Thyroid gland (tissue), 4 donors: Measurements from ENCODE around the gene CTBP1. TPM values are rescaled to one million over a fixed set of nuclear protein-coding genes. Genes with fewer than 3 reads are reported as not detected.

Experiments used
- DNase-seq, 2 donors: peaks; one replicate each; pipeline ENCODE4 v3.0.0-alpha.2; 2019
- H3K27ac ChIP-seq, 3 donors: fragments of 200-600 bp; sonication (generic); 1 replicate in 2 of 3; 2 replicates in 1 of 3; pipeline ENCODE4 v1.5.1; 2016 to 2019; ENCODE audit warnings: mild to moderate bottlenecking in 1 of 3, moderate library complexity in 1 of 3
- H3K27me3 ChIP-seq: fragments of 200-600 bp; sonication (generic); one replicate; pipeline ENCODE4 v1.5.1; 2019
- H3K36me3 ChIP-seq, 2 donors: fragments of 200-600 bp; sonication (generic); one replicate each; pipeline ENCODE4 v1.5.1; 2016 to 2019
- H3K4me1 ChIP-seq, 2 donors: fragments of 200-600 bp; sonication (generic); one replicate each; pipeline ENCODE4 v1.5.1; 2017 to 2019
- H3K4me3 ChIP-seq, 3 donors: fragments of 200-600 bp; sonication (generic); replicated peaks in 1 of 3; 1 replicate in 2 of 3; 2 replicates in 1 of 3; pipeline ENCODE4 v1.5.1; 2016; ENCODE audit warnings: mild to moderate bottlenecking in 1 of 3
- H3K9me3 ChIP-seq: fragments of 200-600 bp; sonication (generic); one replicate; pipeline ENCODE4 v1.5.1; 2017
- POLR2A ChIP-seq, 2 donors: fragments of 450-650 bp; IDR thresholded peaks; one replicate each; pipeline ENCODE4 v1.6.1; 2017; ENCODE audit warnings: antibody characterized with exemption in 2 of 2, mild to moderate bottlenecking in 2 of 2, moderate library complexity in 1 of 2
- WGBS, 2 donors: methylation state at CpG; one replicate each; pipeline ENCODE4 v1.1.5; 2017; 5-methylcytosine and 5-hydroxymethylcytosine counted together
- intact Hi-C: fragments of 100-400 bp; cut with DNase I; formaldehyde crosslinking; loops from one replicate; pipeline ENCODE4 v1.15.1; 2023
- total RNA-seq, 4 donors: library from RNA; depleted of rRNA; stranded (reverse); fragments of >200 nt; gene quantifications; one replicate each; pipeline ENCODE4 v1.2.3, GENCODE V29; 2016
- TF ChIP-seq, protein P1 (sequence below), 6 experiments: fragments of 200-600 bp in 3 of 6; fragments of 450-650 bp in 3 of 6; sonication (generic) in 3 of 6; IDR thresholded peaks; one replicate each; pipeline ENCODE4 v1.5.1; 2016 to 2019; ENCODE audit warnings: antibody characterized with exemption in 6 of 6, mild to moderate bottlenecking in 2 of 6, inconsistent platforms in 1 of 6, moderate library complexity in 1 of 6

The CTBP1 gene
- total RNA-seq, 4 donors from 2014 or later: 102 to 226 (median 177) TPM

DNA sequence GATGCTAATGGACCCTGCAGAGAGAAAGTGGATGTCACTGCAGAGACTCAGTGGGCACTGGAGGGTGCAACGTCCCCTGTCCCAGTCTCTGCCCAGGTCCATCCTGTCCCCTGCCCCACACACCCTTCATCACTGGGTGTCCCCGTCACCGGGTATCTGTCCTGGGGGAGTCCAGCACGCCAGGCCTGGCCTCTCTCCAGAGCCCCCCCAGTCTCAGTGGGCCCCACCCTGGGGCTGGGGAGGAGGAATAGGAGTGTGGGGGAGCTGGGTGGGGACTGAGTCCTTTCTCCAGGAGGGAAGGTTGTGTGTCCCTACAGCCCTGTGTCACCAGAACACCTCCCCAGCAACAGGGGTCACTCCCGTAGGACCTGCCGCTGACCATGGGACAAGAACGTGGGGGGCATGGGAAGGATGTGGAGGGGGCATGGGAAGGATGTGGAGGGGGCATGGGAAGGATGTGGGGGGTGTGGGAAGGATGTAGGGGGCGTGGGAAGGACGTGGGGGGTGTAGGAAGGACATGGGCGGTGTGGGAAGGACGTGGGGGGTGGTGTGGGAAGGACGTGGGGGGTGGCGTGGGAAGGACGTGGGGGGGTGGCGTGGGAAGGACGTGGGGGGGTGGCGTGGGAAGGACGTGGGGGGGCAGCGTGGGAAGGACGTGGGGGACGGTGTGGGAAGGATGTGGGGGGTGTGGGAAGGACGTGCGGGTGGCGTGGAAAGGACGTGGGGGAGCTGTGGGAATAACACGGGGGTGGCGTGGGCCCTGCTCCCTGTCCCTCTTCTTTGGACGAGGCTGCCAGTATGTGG lies 55.5 kb downstream of the CTBP1 start:
- 66% methylated on average over 21 to 23 of the region's 28 CpGs for WGBS, 2 donors
- TF ChIP-seq, protein P1, sequence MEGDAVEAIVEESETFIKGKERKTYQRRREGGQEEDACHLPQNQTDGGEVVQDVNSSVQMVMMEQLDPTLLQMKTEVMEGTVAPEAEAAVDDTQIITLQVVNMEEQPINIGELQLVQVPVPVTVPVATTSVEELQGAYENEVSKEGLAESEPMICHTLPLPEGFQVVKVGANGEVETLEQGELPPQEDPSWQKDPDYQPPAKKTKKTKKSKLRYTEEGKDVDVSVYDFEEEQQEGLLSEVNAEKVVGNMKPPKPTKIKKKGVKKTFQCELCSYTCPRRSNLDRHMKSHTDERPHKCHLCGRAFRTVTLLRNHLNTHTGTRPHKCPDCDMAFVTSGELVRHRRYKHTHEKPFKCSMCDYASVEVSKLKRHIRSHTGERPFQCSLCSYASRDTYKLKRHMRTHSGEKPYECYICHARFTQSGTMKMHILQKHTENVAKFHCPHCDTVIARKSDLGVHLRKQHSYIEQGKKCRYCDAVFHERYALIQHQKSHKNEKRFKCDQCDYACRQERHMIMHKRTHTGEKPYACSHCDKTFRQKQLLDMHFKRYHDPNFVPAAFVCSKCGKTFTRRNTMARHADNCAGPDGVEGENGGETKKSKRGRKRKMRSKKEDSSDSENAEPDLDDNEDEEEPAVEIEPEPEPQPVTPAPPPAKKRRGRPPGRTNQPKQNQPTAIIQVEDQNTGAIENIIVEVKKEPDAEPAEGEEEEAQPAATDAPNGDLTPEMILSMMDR (IDR thresholded peaks at IDR 0.05): no peak
- TF ChIP-seq POLR2A (IDR thresholded peaks at IDR 0.05): no peak
- Histone ChIP-seq H3K9me3 (no peaks in the 10 kb centered on the region), H3K4me1 (peaks cover 15 to 29% of the 10 kb centered on the region in 2 donors), H3K4me3 (no peak overlapping the region), H3K36me3 (no peaks in the 10 kb centered on the region), H3K27ac (no peak overlapping the region), H3K27me3 (no peaks in the 10 kb centered on the region)
- intact Hi-C loops: no loop called here
- DNase-seq: peak in 1 of 2 donors; percentile 0

DNA sequence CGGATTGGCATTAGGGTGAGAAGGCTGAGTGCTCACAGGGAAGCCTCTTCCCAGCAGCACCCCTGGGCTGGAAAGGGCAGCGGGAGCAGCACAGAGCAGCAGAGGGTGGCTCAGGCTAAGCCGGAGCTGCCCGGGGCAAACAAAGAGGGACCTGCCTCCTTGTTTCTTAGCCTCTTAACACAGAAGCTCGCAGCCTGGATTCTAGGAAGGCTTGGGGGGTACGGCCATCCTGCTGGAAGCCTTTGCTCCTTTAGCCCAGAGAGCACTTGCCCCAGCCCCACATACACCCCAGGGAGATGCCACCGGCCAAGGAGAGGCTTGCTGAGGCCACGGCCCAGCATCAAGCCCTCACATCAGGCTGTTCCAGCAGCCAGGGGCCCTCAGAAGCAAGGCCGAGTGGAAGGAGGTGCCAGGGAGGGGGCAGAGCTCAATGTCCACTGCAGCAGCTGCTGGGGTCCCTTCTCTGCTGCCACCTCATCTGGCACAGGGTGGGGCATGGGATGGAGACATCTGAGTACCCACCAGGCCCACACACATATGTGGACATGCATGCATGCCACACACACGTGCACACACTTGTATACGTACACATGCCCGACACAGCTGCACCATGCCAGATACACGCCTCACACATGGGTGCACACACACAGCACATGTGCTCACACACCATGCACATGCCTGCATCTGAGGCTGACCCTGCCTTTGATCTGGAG lies 56.3 kb downstream of the CTBP1 start:
- intact Hi-C loops: no loop called here

DNA sequence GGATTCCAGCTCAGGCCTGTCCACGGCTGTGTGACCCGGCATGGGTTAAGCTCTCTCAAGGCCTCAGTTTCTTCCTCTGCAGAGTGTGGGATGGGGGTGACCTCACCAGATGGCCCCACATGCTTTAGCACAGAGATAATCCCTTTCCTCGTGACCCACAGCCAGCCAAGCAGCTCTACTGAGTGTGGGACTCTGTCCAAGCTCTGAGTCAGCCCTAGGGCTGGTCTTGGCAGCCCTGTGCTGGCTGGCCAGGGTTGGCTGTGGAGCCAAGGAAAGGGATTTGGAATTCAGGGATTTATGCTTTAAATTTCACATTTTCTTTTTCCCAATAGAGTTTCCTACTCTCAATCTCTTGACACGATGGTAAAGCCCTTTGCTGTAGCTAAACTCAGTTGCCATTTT lies 56.8 kb downstream of the CTBP1 start:
- Histone ChIP-seq H3K27me3 (no peaks in the 10 kb centered on the region), H3K4me3 (no peak overlapping the region), H3K36me3 (no peaks in the 10 kb centered on the region), H3K4me1 (peaks cover 15 to 29% of the 10 kb centered on the region in 2 donors), H3K27ac (peak overlapping the region; percentile 45 to 83 (median 77)), H3K9me3 (no peaks in the 10 kb centered on the region)
- TF ChIP-seq, protein P1 (IDR thresholded peaks at IDR 0.05): no peak
- no peak for TF ChIP-seq POLR2A (IDR thresholded peaks at IDR 0.05)
- intact Hi-C loops: no loop called here
- peak; percentile 89 to 94 for DNase-seq
- WGBS, 2 donors: 18 to 31% methylated on average over 2 of the region's 4 CpGs

More for the DNA sequence above, 56.3 kb downstream of the CTBP1 start:
- TF ChIP-seq, protein P1 (IDR thresholded peaks at IDR 0.05): no peak
- TF ChIP-seq POLR2A (IDR thresholded peaks at IDR 0.05): no peak
- Histone ChIP-seq H3K27ac (peak overlapping the region; percentile 45 to 83 (median 69)), H3K27me3 (no peaks in the 10 kb centered on the region), H3K36me3 (no peaks in the 10 kb centered on the region), H3K4me3 (no peak overlapping the region), H3K4me1 (peaks cover 15 to 29% of the 10 kb centered on the region in 2 donors), H3K9me3 (no peaks in the 10 kb centered on the region)
- 52 to 72% methylated on average over 6 to 8 of the region's 13 CpGs for WGBS, 2 donors
- DNase-seq: peak; percentile 42 to 55

DNA sequence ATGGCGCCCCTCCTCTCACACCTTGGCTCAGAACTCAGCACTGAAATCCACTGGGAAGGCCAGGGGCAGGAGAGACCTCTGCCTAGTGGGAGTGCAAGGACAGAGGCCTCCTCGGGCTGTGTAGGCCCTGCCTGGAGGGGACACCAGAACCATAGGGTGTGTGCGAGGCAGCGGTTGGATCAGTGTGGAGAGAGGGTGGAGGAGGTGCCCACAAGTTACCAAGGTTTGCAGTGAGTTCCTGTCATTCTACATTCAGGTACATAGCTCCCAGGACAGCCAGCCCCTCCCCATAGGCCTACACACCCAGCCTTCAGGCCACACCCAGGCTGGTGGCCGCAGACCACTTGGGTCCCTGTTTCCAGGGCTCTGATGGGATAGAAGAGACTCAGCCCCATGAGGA lies 57.3 kb downstream of the CTBP1 start:
- intact Hi-C loops: no loop called here
- Histone ChIP-seq H3K9me3 (no peaks in the 10 kb centered on the region), H3K27ac (peak overlapping the region; percentile 40 to 83 (median 77)), H3K36me3 (no peaks in the 10 kb centered on the region), H3K27me3 (no peaks in the 10 kb centered on the region), H3K4me3 (no peak overlapping the region), H3K4me1 (peaks cover 15 to 29% of the 10 kb centered on the region in 2 donors)
- 68 to 79% methylated on average over 5 of the region's 5 CpGs for WGBS, 2 donors
- TF ChIP-seq, protein P1 (IDR thresholded peaks at IDR 0.05): no peak
- TF ChIP-seq POLR2A (IDR thresholded peaks at IDR 0.05): no peak
- peak in 1 of 2 donors; percentile 2 for DNase-seq

DNA sequence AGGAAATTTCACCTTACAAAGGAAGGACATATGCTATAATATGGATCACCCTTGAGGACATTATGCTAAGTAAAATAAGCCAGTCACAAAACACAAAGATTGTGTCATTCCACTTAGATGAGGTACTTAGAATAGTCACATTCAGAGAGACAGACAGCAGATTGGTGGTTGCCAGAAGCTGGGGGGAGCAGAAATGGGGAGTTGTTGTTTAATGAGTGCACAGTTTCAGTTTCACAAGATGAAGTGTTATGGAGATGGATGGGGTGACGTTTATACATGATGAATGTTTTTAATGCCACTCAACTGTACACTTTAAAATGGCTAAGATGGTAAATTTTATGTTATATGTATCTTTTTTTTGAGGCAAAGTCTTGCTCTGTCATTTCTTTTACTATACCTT lies 61.7 kb downstream of the CTBP1 start:
- TF ChIP-seq, protein P1 (IDR thresholded peaks at IDR 0.05): no peak
- no peak for TF ChIP-seq POLR2A (IDR thresholded peaks at IDR 0.05)
- H3K4me1 ChIP-seq: peaks cover 7 to 8% of the 10 kb centered on the region in 2 donors
- no peak overlapping the region for H3K4me3 ChIP-seq
- H3K9me3 ChIP-seq: no peaks in the 10 kb centered on the region
- DNase-seq: no peak
- intact Hi-C loops: no loop called here
- H3K27me3 ChIP-seq: no peaks in the 10 kb centered on the region
- H3K36me3 ChIP-seq: no peaks in the 10 kb centered on the region
- H3K27ac ChIP-seq: no peak overlapping the region
- WGBS, 2 donors: 29 to 48% methylated on average over 1 of the region's 1 CpG
